HepG2 (cell line): ENCODE measurements around the gene UBE3A. TPM values are rescaled to one million over a fixed set of nuclear protein-coding genes. Genes with fewer than 3 reads are reported as not detected.

ENCODE experiments used
- ARID2 ChIP-seq: sonication (generic); formaldehyde crosslinking; IDR thresholded peaks from 2 replicates; pipeline ENCODE4 v1.8.1; 2022; ENCODE audit warnings: mild to moderate bottlenecking, missing genetic modification reagents, borderline replicate concordance
- CBFB ChIP-seq: sonication (generic); formaldehyde crosslinking; IDR thresholded peaks from 2 replicates; pipeline ENCODE4 v1.4.0; 2020; ENCODE audit warnings: missing genetic modification reagents
- EP300 ChIP-seq, 3 experiments: sonication (generic) in 1 of 3; formaldehyde crosslinking in 1 of 3; IDR thresholded peaks; 2 replicates each; pipeline versions ENCODE4 v1.5.1 to v1.6.1; 2011 to 2020; ENCODE audit warnings: low read depth in 2 of 3, low read length in 2 of 3, borderline replicate concordance in 1 of 3, improper control_type of control experiment in 1 of 3, mild to moderate bottlenecking in 1 of 3, missing genetic modification reagents in 1 of 3, moderate library complexity in 1 of 3
- HDAC1 ChIP-seq: sonication (generic); formaldehyde crosslinking; IDR thresholded peaks from 2 replicates; pipeline ENCODE4 v1.5.1; 2020; ENCODE audit warnings: mild to moderate bottlenecking, missing genetic modification reagents
- KDM4B ChIP-seq: sonication (generic); formaldehyde crosslinking; IDR thresholded peaks from 2 replicates; pipeline ENCODE4 v1.4.0; 2020; ENCODE audit warnings: missing genetic modification reagents
- MBNL3 ChIP-seq: fragments of 250-450 bp; sonication (Bioruptor Pico); conservative IDR thresholded peaks from 2 replicates; pipeline ENCODE4 v1.8.0; 2022; ENCODE audit warnings: mild to moderate bottlenecking, inconsistent platforms
- PAWR ChIP-seq: sonication (generic); formaldehyde crosslinking; IDR thresholded peaks from 2 replicates; pipeline ENCODE4 v1.4.0; 2020; ENCODE audit warnings: missing genetic modification reagents, mild to moderate bottlenecking, borderline replicate concordance
- PCBP1 ChIP-seq: fragments of 200-400 bp; formaldehyde crosslinking; IDR thresholded peaks from 2 replicates; pipeline ENCODE4 v1.6.1; 2017; ENCODE audit warnings: mild to moderate bottlenecking, low read depth, low read length, borderline replicate concordance
- POLR2AphosphoS2 ChIP-seq: IDR thresholded peaks from 2 replicates; pipeline ENCODE4 v1.6.1; 2011; ENCODE audit warnings: low read depth, low read length, improper control_type of control experiment
- POLR2G ChIP-seq: fragments of 200-400 bp; formaldehyde crosslinking; IDR thresholded peaks from 2 replicates; pipeline ENCODE4 v1.6.1; 2018; ENCODE audit warnings: mild to moderate bottlenecking, low read depth, low read length, moderate library complexity
- REL ChIP-seq: sonication (generic); formaldehyde crosslinking; conservative IDR thresholded peaks from 2 replicates; pipeline ENCODE4 v1.8.0; 2022; ENCODE audit warnings: mild to moderate bottlenecking, missing genetic modification reagents, moderate library complexity
- SMYD3 ChIP-seq: sonication (generic); formaldehyde crosslinking; IDR thresholded peaks from 2 replicates; pipeline ENCODE4 v1.8.1; 2023; ENCODE audit warnings: mild to moderate bottlenecking, missing genetic modification reagents
- SOX13 ChIP-seq, 3 experiments: fragments of 450-650 bp in 1 of 3; sonication (generic) in 1 of 3; formaldehyde crosslinking in 1 of 3; IDR thresholded peaks in 2 of 3; conservative IDR thresholded peaks in 1 of 3; 2 replicates each; pipeline versions ENCODE4 v1.5.0 to v1.6.1; 2016 to 2020; ENCODE audit warnings: antibody characterized with exemption in 1 of 3, mild to moderate bottlenecking in 1 of 3, missing compliant biosample characterization in 1 of 3, missing genetic modification reagents in 1 of 3, moderate library complexity in 1 of 3
- SPEN ChIP-seq: sonication (generic); formaldehyde crosslinking; IDR thresholded peaks from 2 replicates; pipeline ENCODE4 v1.5.1; 2020; ENCODE audit warnings: low read depth, mild to moderate bottlenecking, missing genetic modification reagents
- SRSF4 ChIP-seq: fragments of 200-400 bp; formaldehyde crosslinking; IDR thresholded peaks from one replicate; pipeline ENCODE4 v1.6.1; 2018; ENCODE audit warnings: mild to moderate bottlenecking, low read depth, low read length, moderate library complexity; ENCODE audit not compliant: poor library complexity, severe bottlenecking
- U2AF2 ChIP-seq: fragments of 200-400 bp; formaldehyde crosslinking; IDR thresholded peaks from 2 replicates; pipeline ENCODE4 v1.6.1; 2017; ENCODE audit warnings: low read depth, mild to moderate bottlenecking, low read length
- ZNF234 ChIP-seq: sonication (generic); formaldehyde crosslinking; conservative IDR thresholded peaks from 2 replicates; pipeline ENCODE4 v1.5.1; 2020; ENCODE audit warnings: mild to moderate bottlenecking, missing genetic modification reagents
- ZNF549 ChIP-seq: sonication (generic); formaldehyde crosslinking; IDR thresholded peaks from 2 replicates; pipeline ENCODE4 v1.5.0; 2020; ENCODE audit warnings: missing genetic modification reagents
- ZNF724P ChIP-seq: sonication (generic); formaldehyde crosslinking; IDR thresholded peaks from 2 replicates; pipeline ENCODE4 v1.8.0; 2022; ENCODE audit warnings: missing genetic modification reagents, borderline replicate concordance
- polyA plus RNA-seq, 8 experiments: library from polyadenylated mRNA; depleted of rRNA in 3 of 8; stranded (reverse) in 7 of 8; unstranded in 1 of 8; fragments of >200 nt; fragmentation: Illumina TruSeq in 4 of 8; extraction: Trizol in 4 of 8; gene quantifications; 2 replicates each; pipeline versions ENCODE4 v1.2.1 to v1.2.3, GENCODE V29; 2011 to 2016; ENCODE audit warnings: low read depth in 4 of 8, missing spikeins in 1 of 8, mixed read lengths in 1 of 8; ENCODE audit not compliant: insufficient read depth in 1 of 8
- total RNA-seq, 5 experiments: library from RNA; depleted of rRNA; stranded (reverse); fragments of >200 nt; fragmentation: Illumina TruSeq; extraction: Trizol; gene quantifications; 2 replicates each; pipeline ENCODE4 v1.2.3, GENCODE V29; 2016; ENCODE audit warnings: low read depth in 1 of 5
- TF ChIP-seq, protein P1 (sequence below): sonication (generic); formaldehyde crosslinking; IDR thresholded peaks from 2 replicates; pipeline ENCODE4 v1.4.0; 2020; ENCODE audit warnings: missing genetic modification reagents
- TF ChIP-seq, protein P2 (sequence below): sonication (generic); formaldehyde crosslinking; IDR thresholded peaks from 2 replicates; pipeline ENCODE4 v1.4.0; 2020; ENCODE audit warnings: missing genetic modification reagents
- TF ChIP-seq, protein P3 (sequence below): sonication (generic); formaldehyde crosslinking; IDR thresholded peaks from 2 replicates; pipeline ENCODE4 v1.5.0; 2020; ENCODE audit warnings: mild to moderate bottlenecking, missing genetic modification reagents, moderate library complexity

The UBE3A gene
- total and polyA plus RNA-seq, 2 of the 13 experiments (the other 11 are each of a cell fraction or from before 2014, with no cell fraction given), result 17.3 to 80.5 TPM

DNA sequence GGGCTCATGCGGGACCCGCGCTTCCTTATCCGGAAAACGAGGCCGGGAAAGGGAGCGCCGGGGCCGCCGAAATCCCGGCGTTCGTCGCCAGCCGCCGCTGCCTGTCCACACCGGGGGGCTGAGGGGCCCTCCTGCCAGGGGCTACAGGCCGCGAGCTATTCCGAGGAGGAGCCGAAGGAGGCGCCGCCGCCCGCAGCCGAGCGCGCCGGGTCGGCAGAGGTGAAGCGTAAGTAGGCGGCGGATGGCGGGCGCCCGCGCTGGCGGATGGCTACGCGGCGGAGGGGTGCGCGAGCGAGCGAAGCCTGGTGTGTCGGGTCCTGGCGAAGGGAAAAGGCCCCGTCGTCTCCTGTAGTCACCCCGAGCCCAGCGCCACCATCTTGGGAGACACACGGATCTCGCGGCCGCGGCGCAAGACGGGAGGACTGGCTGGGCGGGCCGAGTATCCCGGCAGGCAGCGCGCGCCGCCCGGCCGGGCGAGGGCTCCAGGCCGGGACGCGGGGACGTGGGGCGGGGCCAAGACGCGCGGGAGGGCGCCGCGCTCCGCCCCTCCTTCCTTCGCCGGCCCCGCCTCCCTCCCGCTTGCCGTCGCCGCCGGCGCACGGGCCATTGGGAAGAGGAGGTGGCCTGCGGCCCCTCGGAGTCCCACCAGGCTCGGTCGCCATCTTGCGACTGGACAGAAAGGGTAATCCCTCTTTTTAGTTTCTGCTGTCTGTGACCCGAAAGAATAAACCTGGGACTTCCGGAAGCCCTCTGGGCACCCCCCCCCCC, at the start of gene UBE3A (continued):
- TF ChIP-seq, protein P1, sequence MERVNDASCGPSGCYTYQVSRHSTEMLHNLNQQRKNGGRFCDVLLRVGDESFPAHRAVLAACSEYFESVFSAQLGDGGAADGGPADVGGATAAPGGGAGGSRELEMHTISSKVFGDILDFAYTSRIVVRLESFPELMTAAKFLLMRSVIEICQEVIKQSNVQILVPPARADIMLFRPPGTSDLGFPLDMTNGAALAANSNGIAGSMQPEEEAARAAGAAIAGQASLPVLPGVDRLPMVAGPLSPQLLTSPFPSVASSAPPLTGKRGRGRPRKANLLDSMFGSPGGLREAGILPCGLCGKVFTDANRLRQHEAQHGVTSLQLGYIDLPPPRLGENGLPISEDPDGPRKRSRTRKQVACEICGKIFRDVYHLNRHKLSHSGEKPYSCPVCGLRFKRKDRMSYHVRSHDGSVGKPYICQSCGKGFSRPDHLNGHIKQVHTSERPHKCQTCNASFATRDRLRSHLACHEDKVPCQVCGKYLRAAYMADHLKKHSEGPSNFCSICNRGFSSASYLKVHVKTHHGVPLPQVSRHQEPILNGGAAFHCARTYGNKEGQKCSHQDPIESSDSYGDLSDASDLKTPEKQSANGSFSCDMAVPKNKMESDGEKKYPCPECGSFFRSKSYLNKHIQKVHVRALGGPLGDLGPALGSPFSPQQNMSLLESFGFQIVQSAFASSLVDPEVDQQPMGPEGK (CRISPR knock-in tag), result no peak
- TF ChIP-seq SOX13 (IDR thresholded peaks at IDR 0.05), result no peak
- no peak; a peak in 1 of 4 replicates for TF ChIP-seq SOX13 (CRISPR knock-in tag; conservative IDR thresholded peaks at IDR 0.05 in 1 of 2, IDR thresholded peaks at IDR 0.05 in 1 of 2)
- no peak for TF ChIP-seq U2AF2
- no peak for TF ChIP-seq PAWR
- no peak for TF ChIP-seq HDAC1 (CRISPR knock-in tag)
- no peak for TF ChIP-seq ZNF549
- no peak for TF ChIP-seq EP300 (IDR thresholded peaks at IDR 0.05; ENCODE audit: low read depth in 2 of 2, low read length in 2 of 2)
- no peak for TF ChIP-seq EP300 (CRISPR knock-in tag; IDR thresholded peaks at IDR 0.05; ENCODE audit: borderline replicate concordance)
- no peak for TF ChIP-seq ARID2 (CRISPR knock-in tag)
- no peak for TF ChIP-seq MBNL3 (CRISPR knock-in tag)
- no peak for TF ChIP-seq SMYD3 (CRISPR knock-in tag)
- no peak for TF ChIP-seq SRSF4
- TF ChIP-seq PCBP1, result no peak
- peak; percentile 10; the same call in 1 of the 2 replicates for TF ChIP-seq CBFB (CRISPR knock-in tag)
- TF ChIP-seq, protein P2, sequence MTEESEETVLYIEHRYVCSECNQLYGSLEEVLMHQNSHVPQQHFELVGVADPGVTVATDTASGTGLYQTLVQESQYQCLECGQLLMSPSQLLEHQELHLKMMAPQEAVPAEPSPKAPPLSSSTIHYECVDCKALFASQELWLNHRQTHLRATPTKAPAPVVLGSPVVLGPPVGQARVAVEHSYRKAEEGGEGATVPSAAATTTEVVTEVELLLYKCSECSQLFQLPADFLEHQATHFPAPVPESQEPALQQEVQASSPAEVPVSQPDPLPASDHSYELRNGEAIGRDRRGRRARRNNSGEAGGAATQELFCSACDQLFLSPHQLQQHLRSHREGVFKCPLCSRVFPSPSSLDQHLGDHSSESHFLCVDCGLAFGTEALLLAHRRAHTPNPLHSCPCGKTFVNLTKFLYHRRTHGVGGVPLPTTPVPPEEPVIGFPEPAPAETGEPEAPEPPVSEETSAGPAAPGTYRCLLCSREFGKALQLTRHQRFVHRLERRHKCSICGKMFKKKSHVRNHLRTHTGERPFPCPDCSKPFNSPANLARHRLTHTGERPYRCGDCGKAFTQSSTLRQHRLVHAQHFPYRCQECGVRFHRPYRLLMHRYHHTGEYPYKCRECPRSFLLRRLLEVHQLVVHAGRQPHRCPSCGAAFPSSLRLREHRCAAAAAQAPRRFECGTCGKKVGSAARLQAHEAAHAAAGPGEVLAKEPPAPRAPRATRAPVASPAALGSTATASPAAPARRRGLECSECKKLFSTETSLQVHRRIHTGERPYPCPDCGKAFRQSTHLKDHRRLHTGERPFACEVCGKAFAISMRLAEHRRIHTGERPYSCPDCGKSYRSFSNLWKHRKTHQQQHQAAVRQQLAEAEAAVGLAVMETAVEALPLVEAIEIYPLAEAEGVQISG (CRISPR knock-in tag), result peak; percentile 93
- TF ChIP-seq ZNF234, result no peak
- TF ChIP-seq POLR2G, result peak; percentile 93
- TF ChIP-seq POLR2AphosphoS2, result no peak
- TF ChIP-seq, protein P3, sequence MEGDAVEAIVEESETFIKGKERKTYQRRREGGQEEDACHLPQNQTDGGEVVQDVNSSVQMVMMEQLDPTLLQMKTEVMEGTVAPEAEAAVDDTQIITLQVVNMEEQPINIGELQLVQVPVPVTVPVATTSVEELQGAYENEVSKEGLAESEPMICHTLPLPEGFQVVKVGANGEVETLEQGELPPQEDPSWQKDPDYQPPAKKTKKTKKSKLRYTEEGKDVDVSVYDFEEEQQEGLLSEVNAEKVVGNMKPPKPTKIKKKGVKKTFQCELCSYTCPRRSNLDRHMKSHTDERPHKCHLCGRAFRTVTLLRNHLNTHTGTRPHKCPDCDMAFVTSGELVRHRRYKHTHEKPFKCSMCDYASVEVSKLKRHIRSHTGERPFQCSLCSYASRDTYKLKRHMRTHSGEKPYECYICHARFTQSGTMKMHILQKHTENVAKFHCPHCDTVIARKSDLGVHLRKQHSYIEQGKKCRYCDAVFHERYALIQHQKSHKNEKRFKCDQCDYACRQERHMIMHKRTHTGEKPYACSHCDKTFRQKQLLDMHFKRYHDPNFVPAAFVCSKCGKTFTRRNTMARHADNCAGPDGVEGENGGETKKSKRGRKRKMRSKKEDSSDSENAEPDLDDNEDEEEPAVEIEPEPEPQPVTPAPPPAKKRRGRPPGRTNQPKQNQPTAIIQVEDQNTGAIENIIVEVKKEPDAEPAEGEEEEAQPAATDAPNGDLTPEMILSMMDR (CRISPR knock-in tag), result peak; percentile 55
- no peak for TF ChIP-seq SPEN
- TF ChIP-seq REL (CRISPR knock-in tag), result no peak
- TF ChIP-seq ZNF724P (CRISPR knock-in tag), result peak; percentile 18; the same call in 1 of the 2 replicates
- TF ChIP-seq KDM4B, result no peak; the same call in 1 of the 2 replicates
